Measurements from ENCODE around the gene CLEC20A. TPM values are rescaled to one million over a fixed set of nuclear protein-coding genes. Genes with fewer than 3 reads are reported as not detected.

Gene CLEC20A
- total RNA-seq, 1 donor from 2014 or later, result not detected

GRCh38 chr1:178464141-178464540 is 32.6 kb downstream of the CLEC20A start:
- H3K4me3 Mint-ChIP-seq (ENCODE audit: unreplicated experiment), result no peak overlapping the region

GRCh38 chr1:178461701-178462100 is 35.1 kb downstream of the CLEC20A start:
- no peak for DNase-seq (ENCODE audit: low spot score)
- H3K27ac Mint-ChIP-seq (ENCODE audit: unreplicated experiment), result no peak overlapping the region

More at GRCh38 chr1:178464141-178464540, 32.6 kb downstream of the CLEC20A start:
- Mint-ChIP-seq H3K27ac (ENCODE audit: unreplicated experiment) (peak overlapping the region; percentile 37), H3K36me3 (ENCODE audit: low read depth) (peaks cover 29% of the 10 kb centered on the region), H3K9me3 (ENCODE audit: low read depth) (no peaks in the 10 kb centered on the region), H3K4me1 (ENCODE audit: low read depth) (peaks cover 17% of the 10 kb centered on the region), H3K27me3 (ENCODE audit: low read depth) (no peaks in the 10 kb centered on the region)
- no peak for DNase-seq (ENCODE audit: low spot score)
- no peak for TF ChIP-seq CTCF (IDR thresholded peaks at IDR 0.05)

GRCh38 chr1:178461104-178461503 is 35.7 kb downstream of the CLEC20A start:
- no peaks in the 10 kb centered on the region for H3K27me3 Mint-ChIP-seq (ENCODE audit: low read depth)
- peaks cover 30% of the 10 kb centered on the region for H3K36me3 Mint-ChIP-seq (ENCODE audit: low read depth)
- no peak for DNase-seq (ENCODE audit: low spot score)
- no peak for TF ChIP-seq CTCF (IDR thresholded peaks at IDR 0.05)
- no peaks in the 10 kb centered on the region for H3K9me3 Mint-ChIP-seq (ENCODE audit: low read depth)
- H3K4me1 Mint-ChIP-seq (ENCODE audit: low read depth), result peaks cover 17% of the 10 kb centered on the region
- H3K27ac Mint-ChIP-seq (ENCODE audit: unreplicated experiment), result no peak overlapping the region
- no peak overlapping the region for H3K4me3 Mint-ChIP-seq (ENCODE audit: unreplicated experiment)

More at GRCh38 chr1:178461701-178462100, 35.1 kb downstream of the CLEC20A start:
- Mint-ChIP-seq H3K9me3 (ENCODE audit: low read depth) (no peaks in the 10 kb centered on the region), H3K36me3 (ENCODE audit: low read depth) (peaks cover 30% of the 10 kb centered on the region), H3K27me3 (ENCODE audit: low read depth) (no peaks in the 10 kb centered on the region), H3K4me1 (ENCODE audit: low read depth) (peaks cover 17% of the 10 kb centered on the region), H3K4me3 (ENCODE audit: unreplicated experiment) (no peak overlapping the region)
- no peak for TF ChIP-seq CTCF (IDR thresholded peaks at IDR 0.05)

- TF ChIP-seq CTCF (IDR thresholded peaks at IDR 0.05), result no peak
- H3K36me3 Mint-ChIP-seq (ENCODE audit: low read depth), result peaks cover 25% of the 10 kb centered on the region
- H3K4me1 Mint-ChIP-seq (ENCODE audit: low read depth), result no peaks in the 10 kb centered on the region
- no peaks in the 10 kb centered on the region for H3K27me3 Mint-ChIP-seq (ENCODE audit: low read depth)
- no peak overlapping the region for H3K4me3 Mint-ChIP-seq (ENCODE audit: unreplicated experiment)
- H3K9me3 Mint-ChIP-seq (ENCODE audit: low read depth), result no peaks in the 10 kb centered on the region
- no peak overlapping the region for H3K27ac Mint-ChIP-seq (ENCODE audit: unreplicated experiment)
- DNase-seq (ENCODE audit: low spot score), result no peak
These were observed 38.6 kb downstream of the CLEC20A start for GRCh38 chr1:178458203-178458602.

GRCh38 chr1:178457651-178458050 is 39.1 kb downstream of the CLEC20A start:
- Mint-ChIP-seq H3K27ac (ENCODE audit: unreplicated experiment) (no peak overlapping the region), H3K9me3 (ENCODE audit: low read depth) (no peaks in the 10 kb centered on the region), H3K4me3 (ENCODE audit: unreplicated experiment) (no peak overlapping the region), H3K36me3 (ENCODE audit: low read depth) (peaks cover 25% of the 10 kb centered on the region), H3K27me3 (ENCODE audit: low read depth) (no peaks in the 10 kb centered on the region), H3K4me1 (ENCODE audit: low read depth) (no peaks in the 10 kb centered on the region)
- no peak for DNase-seq (ENCODE audit: low spot score)
- TF ChIP-seq CTCF (IDR thresholded peaks at IDR 0.05), result no peak
